Testis (tissue), 3 donors: ENCODE measurements around the gene HERC5. TPM values are rescaled to one million over a fixed set of nuclear protein-coding genes. Genes with fewer than 3 reads are reported as not detected.

Source experiments
- DNase-seq: peaks from one replicate; pipeline ENCODE4 v3.0.0-alpha.2; 2019
- H3K27ac ChIP-seq, 2 donors: fragments of 200-600 bp; sonication (generic); one replicate each; pipeline ENCODE4 v1.5.1; 2019
- H3K27me3 ChIP-seq: fragments of 200-600 bp; sonication (generic); one replicate; pipeline ENCODE4 v1.5.1; 2019
- H3K36me3 ChIP-seq: fragments of 200-600 bp; sonication (generic); one replicate; pipeline ENCODE4 v1.5.1; 2017; ENCODE audit warnings: low read depth; ENCODE audit errors: missing control alignments
- H3K4me1 ChIP-seq: fragments of 200-600 bp; sonication (generic); one replicate; pipeline ENCODE4 v1.5.1; 2019
- H3K4me3 ChIP-seq, 2 donors: fragments of 200-600 bp; sonication (generic); one replicate each; pipeline ENCODE4 v1.5.1; 2017 to 2019
- H3K9me3 ChIP-seq: fragments of 200-600 bp; sonication (generic); one replicate; pipeline ENCODE4 v1.5.1; 2017
- POLR2A ChIP-seq: fragments of 450-650 bp; IDR thresholded peaks from one replicate; pipeline ENCODE4 v1.6.1; 2017; ENCODE audit warnings: antibody characterized with exemption, mild to moderate bottlenecking, moderate library complexity
- WGBS, 2 donors: methylation state at CpG; one replicate each; pipeline ENCODE4 v1.1.5; 2018; 5-methylcytosine and 5-hydroxymethylcytosine counted together
- intact Hi-C: fragments of 100-400 bp; cut with DNase I; formaldehyde crosslinking; loops from one replicate; pipeline ENCODE4 v1.15.1; 2023; ENCODE audit warnings: low total_unique reads
- polyA plus RNA-seq: library from polyadenylated mRNA; stranded (reverse); fragments of 350-450 nt; fragmentation: Illumina TruSeq; extraction: RNeasy Lipid Tissue Mini Kit (QIAGEN cat#74804); gene quantifications from one replicate; pipeline ENCODE4 v1.2.3, GENCODE V29; 2014; ENCODE audit warnings: low read depth, low replicate concordance; ENCODE audit not compliant: insufficient read depth
- total RNA-seq, 2 donors: library from RNA; depleted of rRNA; stranded (reverse); fragments of >200 nt; gene quantifications; one replicate each; pipeline ENCODE4 v1.2.3, GENCODE V29; 2016
- TF ChIP-seq, protein P1 (sequence below), 3 experiments: fragments of 450-650 bp in 2 of 3; fragments of 200-600 bp in 1 of 3; sonication (generic) in 1 of 3; IDR thresholded peaks; one replicate each; pipeline ENCODE4 v1.5.1; 2016 to 2019; ENCODE audit warnings: antibody characterized with exemption in 3 of 3, mild to moderate bottlenecking in 2 of 3, moderate library complexity in 1 of 3

Gene HERC5
- total and polyA plus RNA-seq, 3 donors from 2014 or later: 72.6 to 127 (median 111) TPM

- Histone ChIP-seq H3K4me1 (peaks cover 9% of the 10 kb centered on the region), H3K36me3 (no peaks in the 10 kb centered on the region), H3K27me3 (no peaks in the 10 kb centered on the region), H3K9me3 (no peaks in the 10 kb centered on the region), H3K4me3 (no peak overlapping the region), H3K27ac (peak overlapping the region in 1 of 2 donors; percentile 42)
- intact Hi-C loops: no loop called here
- 83 to 91% methylated on average over 3 of the region's 3 CpGs for WGBS, 2 donors
- TF ChIP-seq, protein P1, sequence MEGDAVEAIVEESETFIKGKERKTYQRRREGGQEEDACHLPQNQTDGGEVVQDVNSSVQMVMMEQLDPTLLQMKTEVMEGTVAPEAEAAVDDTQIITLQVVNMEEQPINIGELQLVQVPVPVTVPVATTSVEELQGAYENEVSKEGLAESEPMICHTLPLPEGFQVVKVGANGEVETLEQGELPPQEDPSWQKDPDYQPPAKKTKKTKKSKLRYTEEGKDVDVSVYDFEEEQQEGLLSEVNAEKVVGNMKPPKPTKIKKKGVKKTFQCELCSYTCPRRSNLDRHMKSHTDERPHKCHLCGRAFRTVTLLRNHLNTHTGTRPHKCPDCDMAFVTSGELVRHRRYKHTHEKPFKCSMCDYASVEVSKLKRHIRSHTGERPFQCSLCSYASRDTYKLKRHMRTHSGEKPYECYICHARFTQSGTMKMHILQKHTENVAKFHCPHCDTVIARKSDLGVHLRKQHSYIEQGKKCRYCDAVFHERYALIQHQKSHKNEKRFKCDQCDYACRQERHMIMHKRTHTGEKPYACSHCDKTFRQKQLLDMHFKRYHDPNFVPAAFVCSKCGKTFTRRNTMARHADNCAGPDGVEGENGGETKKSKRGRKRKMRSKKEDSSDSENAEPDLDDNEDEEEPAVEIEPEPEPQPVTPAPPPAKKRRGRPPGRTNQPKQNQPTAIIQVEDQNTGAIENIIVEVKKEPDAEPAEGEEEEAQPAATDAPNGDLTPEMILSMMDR (IDR thresholded peaks at IDR 0.05): no peak
- no peak for TF ChIP-seq POLR2A
- DNase-seq: no peak
Measured at GRCh38 chr4:88439161-88439760, 17.7 kb upstream of the HERC5 start.

DNA sequence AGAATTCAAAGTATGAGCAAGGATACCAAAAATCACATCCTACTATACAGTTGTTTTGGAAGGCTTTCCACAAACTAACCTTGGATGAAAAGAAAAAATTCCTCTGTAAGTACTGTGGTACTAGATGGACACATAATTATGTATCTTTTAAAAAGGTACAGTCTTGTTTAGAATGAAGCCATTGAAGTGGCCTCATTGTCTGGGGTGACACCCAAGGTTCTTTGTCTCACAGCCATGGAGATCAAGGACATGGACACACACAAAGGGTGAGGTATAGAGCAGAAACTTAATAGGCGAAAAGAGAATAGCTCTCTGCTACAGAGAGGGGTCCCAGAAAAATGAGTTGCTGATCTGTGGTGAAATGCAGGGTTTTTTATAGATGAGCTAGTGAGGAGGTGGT is 16.8 kb upstream of the HERC5 start:
- 71 to 80% methylated on average over 1 of the region's 1 CpG for WGBS, 2 donors
- intact Hi-C loops: no loop called here
- Histone ChIP-seq H3K9me3 (no peaks in the 10 kb centered on the region), H3K4me1 (peaks cover 9% of the 10 kb centered on the region), H3K27ac (peak overlapping the region in 1 of 2 donors; percentile 42), H3K27me3 (no peaks in the 10 kb centered on the region), H3K36me3 (no peaks in the 10 kb centered on the region), H3K4me3 (no peak overlapping the region)
- no peak for DNase-seq
- no peak for TF ChIP-seq POLR2A

GRCh38 chr4:88441696-88442095 is 15.2 kb upstream of the HERC5 start:
- no peak overlapping the region for H3K4me3 ChIP-seq
- no peak for DNase-seq
- TF ChIP-seq POLR2A: no peak
- TF ChIP-seq, protein P1 (IDR thresholded peaks at IDR 0.05): no peak
- peak overlapping the region in 1 of 2 donors; percentile 61 for H3K27ac ChIP-seq
- H3K4me1 ChIP-seq: peaks cover 14% of the 10 kb centered on the region
- intact Hi-C loops: no loop called here
- H3K36me3 ChIP-seq: no peaks in the 10 kb centered on the region
- H3K27me3 ChIP-seq: no peaks in the 10 kb centered on the region
- no peaks in the 10 kb centered on the region for H3K9me3 ChIP-seq

- H3K4me1 ChIP-seq: peaks cover 16% of the 10 kb centered on the region
- no peak overlapping the region for H3K27ac ChIP-seq
- intact Hi-C loops: no loop called here
- no peaks in the 10 kb centered on the region for H3K27me3 ChIP-seq
- peak; percentile 44 for DNase-seq
- TF ChIP-seq, protein P1 (IDR thresholded peaks at IDR 0.05): no peak
- TF ChIP-seq POLR2A: no peak
- no peaks in the 10 kb centered on the region for H3K36me3 ChIP-seq
- H3K9me3 ChIP-seq: no peaks in the 10 kb centered on the region
- WGBS, 2 donors: 91 to 100% methylated on average over 1 of the region's 1 CpG
- no peak overlapping the region for H3K4me3 ChIP-seq
Measured at GRCh38 chr4:88442689-88443191, 14.2 kb upstream of the HERC5 start.

DNA sequence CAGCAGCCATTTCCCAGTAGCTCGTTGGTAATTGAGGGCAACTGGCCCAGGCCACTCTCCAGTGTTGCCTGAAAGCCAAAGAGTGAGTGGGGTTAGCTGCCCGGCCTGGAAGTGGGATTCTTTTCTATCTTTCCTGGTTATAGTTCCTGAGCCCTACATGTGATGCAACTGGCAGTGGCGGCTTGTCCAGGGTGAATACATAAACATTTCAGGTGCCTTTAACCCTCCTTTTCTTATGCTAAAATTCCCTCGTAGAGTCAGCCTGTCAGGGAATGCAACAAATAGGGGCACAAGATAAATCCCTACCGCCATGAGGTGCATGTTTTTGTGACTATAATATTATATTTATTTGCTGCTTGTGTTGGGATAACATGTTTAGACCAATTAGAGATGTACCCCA is 13.4 kb upstream of the HERC5 start:
- H3K36me3 ChIP-seq: no peaks in the 10 kb centered on the region
- H3K4me3 ChIP-seq: no peak overlapping the region
- no peak for DNase-seq
- intact Hi-C loops: no loop called here
- H3K4me1 ChIP-seq: peaks cover 19% of the 10 kb centered on the region
- 90 to 94% methylated on average over 5 of the region's 5 CpGs for WGBS, 2 donors
- no peak overlapping the region for H3K27ac ChIP-seq
- TF ChIP-seq POLR2A: no peak
- TF ChIP-seq, protein P1 (IDR thresholded peaks at IDR 0.05): no peak
- no peaks in the 10 kb centered on the region for H3K9me3 ChIP-seq
- H3K27me3 ChIP-seq: no peaks in the 10 kb centered on the region
